ENCODE data around the gene CCNI. TPM values are rescaled to one million over a fixed set of nuclear protein-coding genes. Genes with fewer than 3 reads are reported as not detected.

The CCNI gene
- polyA plus RNA-seq, 1 of the 3 experiments (the other 2 are of a cell fraction), result 56.8 TPM

- H3F3A ChIP-seq (replicated peaks; ENCODE audit: insufficient read depth), result peaks cover 75% of the 10 kb centered on the region
- CTCF ChIA-PET, result interaction anchor here (0.8 to 1.5 kb wide), 3 partner anchors 20 to 152 kb away, joined by 3 to 7 read pairs (median 3); no protein-coding TSS in a partner anchor
- no peak overlapping the region for H3K9ac ChIP-seq
- H2AFZ ChIP-seq (ENCODE audit: low read depth), result no peak overlapping the region
- H3K4me1 ChIP-seq (ENCODE audit: control insufficient read depth in 1 of 2, insufficient read depth in 2 of 2, low read depth in 1 of 2, low read length in 1 of 2), result peaks cover 0 to 4% of the 10 kb centered on the region in 2 experiments; a peak in 3 of 4 replicates
- POLR2A ChIA-PET, result no interaction called here
- no peak for DNase-seq
- H3K9me2 ChIP-seq, result no peaks in the 10 kb centered on the region
- H3K79me2 ChIP-seq (ENCODE audit: insufficient read depth), result peaks cover 20% of the 10 kb centered on the region; the same call in 1 of the 2 replicates
- no peak for TF ChIP-seq TEAD4 (IDR thresholded peaks at IDR 0.05; ENCODE audit: borderline replicate concordance, insufficient read depth)
- TF ChIP-seq RAD21 (IDR thresholded peaks at IDR 0.05; ENCODE audit: low read length), result peak; percentile 40
- peak; percentile 58 for TF ChIP-seq CTCF (IDR thresholded peaks at IDR 0.05)
- TF ChIP-seq NRF1 (IDR thresholded peaks at IDR 0.05; ENCODE audit: low read depth, low read length), result no peak
- TF ChIP-seq RFX5 (IDR thresholded peaks at IDR 0.05; ENCODE audit: low read length), result no peak
- no peaks in the 10 kb centered on the region for H4K20me1 ChIP-seq (ENCODE audit: insufficient read depth)
- H3K36me3 ChIP-seq (replicated peaks in 1 of 2; ENCODE audit: control insufficient read depth in 1 of 2, insufficient read depth in 2 of 2, low read length in 1 of 2), result peaks cover 85 to 86% of the 10 kb centered on the region in 2 experiments
- H3K9me3 ChIP-seq, result no peaks in the 10 kb centered on the region
- H3K27me3 ChIP-seq (ENCODE audit: insufficient read depth), result no peaks in the 10 kb centered on the region
- peak overlapping the region in 1 of 2 experiments; percentile 39; a peak in 1 of 4 replicates for H3K27ac ChIP-seq (ENCODE audit: low read depth in 2 of 2, low read length in 1 of 2)
- H3K4me3 ChIP-seq (ENCODE audit: low read depth in 2 of 2, low read length in 1 of 2), result no peak overlapping the region
- no peak overlapping the region for H3K4me2 ChIP-seq
- 96% methylated on average over 3 of the region's 3 CpGs for WGBS (ENCODE audit: low lambda C conversion rate)
Observed at GRCh38 chr4:77052352-77052751, 23.4 kb downstream of the CCNI start.

- no peaks in the 10 kb centered on the region for H3K27me3 ChIP-seq (ENCODE audit: insufficient read depth)
- H4K20me1 ChIP-seq (ENCODE audit: insufficient read depth), result no peaks in the 10 kb centered on the region
- H3K4me2 ChIP-seq, result no peak overlapping the region
- H3F3A ChIP-seq (replicated peaks; ENCODE audit: insufficient read depth), result peaks cover 74% of the 10 kb centered on the region
- no peaks in the 10 kb centered on the region for H3K9me2 ChIP-seq
- H2AFZ ChIP-seq (ENCODE audit: low read depth), result no peak overlapping the region
- H3K36me3 ChIP-seq (replicated peaks in 1 of 2; ENCODE audit: control insufficient read depth in 1 of 2, insufficient read depth in 2 of 2, low read length in 1 of 2), result peaks cover 86 to 91% of the 10 kb centered on the region in 2 experiments
- 93% methylated on average over 3 of the region's 3 CpGs for WGBS (ENCODE audit: low lambda C conversion rate)
- DNase-seq, result no peak
- peaks cover 0 to 4% of the 10 kb centered on the region in 2 experiments; a peak in 2 of 4 replicates for H3K4me1 ChIP-seq (ENCODE audit: control insufficient read depth in 1 of 2, insufficient read depth in 2 of 2, low read depth in 1 of 2, low read length in 1 of 2)
- TF ChIP-seq RCOR1 (IDR thresholded peaks at IDR 0.05; ENCODE audit: low read length) (no peak), NRF1 (IDR thresholded peaks at IDR 0.05; ENCODE audit: low read depth, low read length) (no peak), TEAD4 (IDR thresholded peaks at IDR 0.05; ENCODE audit: borderline replicate concordance, insufficient read depth) (no peak), EZH2phosphoT487 (IDR thresholded peaks at IDR 0.05; ENCODE audit: borderline replicate concordance, low read depth) (no peak), MAX (IDR thresholded peaks at IDR 0.05; ENCODE audit: low read depth) (no peak), FOXJ3 (CRISPR knock-in tag; IDR thresholded peaks at IDR 0.05) (no peak), CHD2 (IDR thresholded peaks at IDR 0.05; ENCODE audit: low read length, partially characterized antibody) (no peak), TCF12 (IDR thresholded peaks at IDR 0.05) (no peak), IRF3 (IDR thresholded peaks at IDR 0.05; ENCODE audit: low read depth, low read length) (no peak), YY1 (IDR thresholded peaks at IDR 0.05; ENCODE audit: low read depth) (no peak), USF1 (IDR thresholded peaks at IDR 0.05; ENCODE audit: borderline replicate concordance, low read depth) (no peak), REST (IDR thresholded peaks at IDR 0.05; ENCODE audit: low read depth, low read length) (no peak)
- no peaks in the 10 kb centered on the region for H3K9me3 ChIP-seq
- POLR2A ChIA-PET, result no interaction called here
- no peak overlapping the region for H3K4me3 ChIP-seq (ENCODE audit: low read depth in 2 of 2, low read length in 1 of 2)
- H3K9ac ChIP-seq, result no peak overlapping the region
- peak overlapping the region in 1 of 2 experiments; percentile 15; a peak in 1 of 4 replicates for H3K27ac ChIP-seq (ENCODE audit: low read depth in 2 of 2, low read length in 1 of 2)
- CTCF ChIA-PET, result interaction anchor here (1.0 kb wide), 2 partner anchors 22 to 66 kb away, joined by 3 to 4 read pairs; no protein-coding TSS in a partner anchor
- peaks cover 11% of the 10 kb centered on the region; the same call in 1 of the 2 replicates for H3K79me2 ChIP-seq (ENCODE audit: insufficient read depth)
Observed at GRCh38 chr4:77050962-77051361, 24.8 kb downstream of the CCNI start.

Data from SK-N-SH (cell line).